Hepatocyte (in vitro differentiated cells): Measurements from ENCODE around the gene ZNF521. TPM values are rescaled to one million over a fixed set of nuclear protein-coding genes. Genes with fewer than 3 reads are reported as not detected.

Experiments used
- DNase-seq: peaks from one replicate; pipeline ENCODE4 v3.0.0-alpha.2; 2016; ENCODE audit warnings: low spot score
- H2AFZ ChIP-seq: fragments of 200-600 bp; sonication (generic); 2 replicates; pipeline ENCODE4 v1.6.0; 2016; ENCODE audit warnings: antibody characterized with exemption, mild to moderate bottlenecking
- H3K27ac ChIP-seq: fragments of 200-600 bp; sonication (generic); 2 replicates; pipeline ENCODE4 v1.5.1; 2016; ENCODE audit warnings: mild to moderate bottlenecking
- H3K27me3 ChIP-seq: fragments of 200-600 bp; sonication (generic); 2 replicates; pipeline ENCODE4 v1.6.1; 2016
- H3K36me3 ChIP-seq: fragments of 200-600 bp; sonication (generic); replicated peaks from 2 replicates; pipeline ENCODE4 v1.5.1; 2016; ENCODE audit warnings: low read depth; ENCODE audit not compliant: insufficient read depth
- H3K4me1 ChIP-seq: fragments of 200-600 bp; sonication (generic); 2 replicates; pipeline ENCODE4 v1.5.1; 2016; ENCODE audit warnings: mild to moderate bottlenecking, moderate library complexity; ENCODE audit not compliant: insufficient read depth
- H3K4me2 ChIP-seq: fragments of 200-600 bp; sonication (generic); 2 replicates; pipeline ENCODE4 v1.6.0; 2016
- H3K4me3 ChIP-seq: fragments of 200-600 bp; sonication (generic); 2 replicates; pipeline ENCODE4 v1.5.1; 2016; ENCODE audit warnings: mild to moderate bottlenecking
- H3K79me2 ChIP-seq: fragments of 200-600 bp; sonication (generic); 2 replicates; pipeline ENCODE4 v1.6.0; 2017; ENCODE audit warnings: mild to moderate bottlenecking
- H3K9me2 ChIP-seq: fragments of 200-600 bp; sonication (generic); replicated peaks from 2 replicates; pipeline ENCODE4 v1.6.0; 2017; ENCODE audit warnings: mild to moderate bottlenecking; ENCODE audit not compliant: insufficient read depth
- H3K9me3 ChIP-seq: fragments of 200-600 bp; sonication (generic); 2 replicates; pipeline ENCODE4 v1.5.1; 2016; ENCODE audit warnings: low read depth, mild to moderate bottlenecking
- H4K20me1 ChIP-seq: fragments of 200-600 bp; sonication (generic); 2 replicates; pipeline ENCODE4 v1.6.0; 2016; ENCODE audit warnings: mild to moderate bottlenecking; ENCODE audit not compliant: insufficient read depth, poor library complexity, severe bottlenecking
- CTCF ChIP-seq: fragments of 200-600 bp; sonication (generic); IDR thresholded peaks from 2 replicates; pipeline ENCODE4 v1.5.1; 2016; ENCODE audit warnings: antibody characterized with exemption, mild to moderate bottlenecking; ENCODE audit not compliant: poor library complexity
- EZH2 ChIP-seq: fragments of 200-600 bp; sonication (generic); IDR thresholded peaks from 2 replicates; pipeline ENCODE4 v1.6.1; 2016; ENCODE audit warnings: antibody characterized with exemption, mild to moderate bottlenecking, borderline replicate concordance
- EZH2phosphoT487 ChIP-seq: fragments of 200-600 bp; sonication (generic); IDR thresholded peaks from one replicate; pipeline ENCODE4 v1.6.1; 2018; ENCODE audit warnings: antibody characterized with exemption, mild to moderate bottlenecking, low read depth, moderate library complexity; ENCODE audit not compliant: unreplicated experiment, severe bottlenecking
- WGBS: methylation state at CpG from one replicate; pipeline ENCODE4 v1.1.6; 2016; ENCODE audit warnings: low lambda C conversion rate; ENCODE audit errors: missing lambda C conversion rate; 5-methylcytosine and 5-hydroxymethylcytosine counted together
- polyA plus RNA-seq: library from polyadenylated mRNA; unstranded; fragments of >200 nt; fragmentation: Nextera tagmentation; extraction: Ambion mirVana; gene quantifications from 2 replicates; pipeline ENCODE4 v1.2.1, GENCODE V29; 2016
- total RNA-seq: library from RNA; depleted of rRNA; stranded (reverse); fragments of >200 nt; gene quantifications from 2 replicates; pipeline ENCODE4 v1.2.3, GENCODE V29; 2014

The ZNF521 gene
- total and polyA plus RNA-seq, 2 experiments from 2014 or later, result 9.0 to 16.3 TPM

- WGBS, result 83% methylated on average over 18 of the region's 18 CpGs
- TF ChIP-seq CTCF (no peak), EZH2phosphoT487 (no peak), EZH2 (no peak)
- no peaks in the 10 kb centered on the region for H3K9me3 ChIP-seq
Measured at GRCh38 chr18:25077944-25078723, 273.8 kb downstream of the ZNF521 start.

GRCh38 chr18:25077038-25077943, 274.7 kb downstream of the ZNF521 start:
- no peaks in the 10 kb centered on the region for H3K36me3 ChIP-seq
- H3K4me2 ChIP-seq, result peak overlapping the region; percentile 50
- WGBS, result 46% methylated on average over 19 of the region's 19 CpGs
- H3K27me3 ChIP-seq, result no peaks in the 10 kb centered on the region
- TF ChIP-seq CTCF, result no peak
- no peak for TF ChIP-seq EZH2
- no peak for TF ChIP-seq EZH2phosphoT487
- H3K4me1 ChIP-seq, result peaks cover 31% of the 10 kb centered on the region
- H3K9me3 ChIP-seq, result no peaks in the 10 kb centered on the region
- DNase-seq, result peak; percentile 71
- no peaks in the 10 kb centered on the region for H4K20me1 ChIP-seq
- H3K4me3 ChIP-seq, result no peak overlapping the region
- H3K79me2 ChIP-seq, result no peaks in the 10 kb centered on the region
- H3K9me2 ChIP-seq, result no peaks in the 10 kb centered on the region
- peak overlapping the region; percentile 67 for H3K27ac ChIP-seq
- H2AFZ ChIP-seq, result no peak overlapping the region

More at GRCh38 chr18:25077944-25078723, 273.8 kb downstream of the ZNF521 start:
- no peak overlapping the region for H3K4me2 ChIP-seq
- H4K20me1 ChIP-seq, result no peaks in the 10 kb centered on the region
- H3K27me3 ChIP-seq, result no peaks in the 10 kb centered on the region
- no peak overlapping the region for H3K4me3 ChIP-seq
- no peaks in the 10 kb centered on the region for H3K79me2 ChIP-seq
- no peak overlapping the region for H2AFZ ChIP-seq
- H3K36me3 ChIP-seq, result no peaks in the 10 kb centered on the region
- H3K9me2 ChIP-seq, result no peaks in the 10 kb centered on the region
- DNase-seq, result no peak
- H3K4me1 ChIP-seq, result peaks cover 31% of the 10 kb centered on the region
- peak overlapping the region; percentile 67 for H3K27ac ChIP-seq

- no peak overlapping the region for H3K4me3 ChIP-seq
- DNase-seq, result no peak
- H3K9me3 ChIP-seq, result no peaks in the 10 kb centered on the region
- H3K27me3 ChIP-seq, result no peaks in the 10 kb centered on the region
- H4K20me1 ChIP-seq, result no peaks in the 10 kb centered on the region
- H3K27ac ChIP-seq, result peak overlapping the region; percentile 67
- 67% methylated on average over 3 of the region's 3 CpGs for WGBS
- H3K36me3 ChIP-seq, result no peaks in the 10 kb centered on the region
- no peaks in the 10 kb centered on the region for H3K79me2 ChIP-seq
- H3K4me1 ChIP-seq, result peaks cover 31% of the 10 kb centered on the region
- H2AFZ ChIP-seq, result no peak overlapping the region
- no peak overlapping the region for H3K4me2 ChIP-seq
- TF ChIP-seq CTCF (no peak), EZH2 (no peak), EZH2phosphoT487 (no peak)
- no peaks in the 10 kb centered on the region for H3K9me2 ChIP-seq
Measured at GRCh38 chr18:25075783-25076182, 276.2 kb downstream of the ZNF521 start.
